Measurements from ENCODE around the gene RACK1. TPM values are rescaled to one million over a fixed set of nuclear protein-coding genes. Genes with fewer than 3 reads are reported as not detected.

RACK1 gene
- polyA plus RNA-seq, 1 of the 3 experiments (the other 2 are of a cell fraction), result 4,715 TPM

- Histone ChIP-seq H3F3A (replicated peaks; ENCODE audit: insufficient read depth) (peaks cover 16% of the 10 kb centered on the region), H3K9me2 (no peaks in the 10 kb centered on the region), H2AFZ (ENCODE audit: low read depth) (peak overlapping the region; percentile 80), H3K79me2 (ENCODE audit: insufficient read depth) (peaks cover 6% of the 10 kb centered on the region; the same call in 1 of the 2 replicates), H3K4me3 (ENCODE audit: low read depth in 2 of 2, low read length in 1 of 2) (peak overlapping the region; percentile 91 to 98), H3K27ac (ENCODE audit: low read depth in 2 of 2, low read length in 1 of 2) (peak overlapping the region; percentile 66 to 89; a peak in 3 of 4 replicates), H3K4me1 (ENCODE audit: control insufficient read depth in 1 of 2, insufficient read depth in 2 of 2, low read depth in 1 of 2, low read length in 1 of 2) (peaks cover 0 to 18% of the 10 kb centered on the region in 2 experiments; a peak in 1 of 4 replicates), H3K27me3 (ENCODE audit: insufficient read depth) (no peaks in the 10 kb centered on the region), H4K20me1 (ENCODE audit: insufficient read depth) (no peaks in the 10 kb centered on the region), H3K36me3 (replicated peaks in 1 of 2; ENCODE audit: control insufficient read depth in 1 of 2, insufficient read depth in 2 of 2, low read length in 1 of 2) (no peaks in the 10 kb centered on the region), H3K9ac (peak overlapping the region; percentile 89), H3K4me2 (peak overlapping the region; percentile 94), H3K9me3 (no peaks in the 10 kb centered on the region)
- ChIA-PET CTCF (interaction anchor here (0.7 to 7.4 kb wide), 6 partner anchors 8 to 91 kb away, joined by 3 to 72 read pairs (median 4); partner anchors contain the start of gene TRIM7), POLR2A (interaction anchor here (0.6 to 1.1 kb wide), 5 partner anchors 12 to 61 kb away, joined by 3 to 5 read pairs (median 3); partner anchors contain the start of genes RACK1 and TRIM7)
- DNase-seq, result no peak
- TF ChIP-seq ELF1 (IDR thresholded peaks at IDR 0.05) (no peak), FOSL2 (IDR thresholded peaks at IDR 0.05; ENCODE audit: borderline replicate concordance, low read depth) (no peak), FOXJ3 (CRISPR knock-in tag; IDR thresholded peaks at IDR 0.05) (no peak), POLR2AphosphoS5 (IDR thresholded peaks at IDR 0.05; ENCODE audit: low read depth, low read length) (no peak), ZBTB33 (IDR thresholded peaks at IDR 0.05; ENCODE audit: borderline replicate concordance, low read depth) (no peak), USF1 (IDR thresholded peaks at IDR 0.05; ENCODE audit: borderline replicate concordance, low read depth) (no peak), NRF1 (IDR thresholded peaks at IDR 0.05; ENCODE audit: low read depth, low read length) (no peak), TAF1 (IDR thresholded peaks at IDR 0.05; ENCODE audit: borderline replicate concordance, low read depth, low read length) (no peak), REST (IDR thresholded peaks at IDR 0.05; ENCODE audit: low read depth, low read length) (no peak), GATA2 (CRISPR knock-in tag; IDR thresholded peaks at IDR 0.05) (no peak), EP300 (IDR thresholded peaks at IDR 0.05; ENCODE audit: borderline replicate concordance in 1 of 2, low read depth in 1 of 2, low read length in 1 of 2) (no peak), RFX5 (IDR thresholded peaks at IDR 0.05; ENCODE audit: low read length) (no peak), FOXM1 (IDR thresholded peaks at IDR 0.05; ENCODE audit: low read depth) (no peak), RAD21 (IDR thresholded peaks at IDR 0.05; ENCODE audit: low read length) (no peak), CHD2 (IDR thresholded peaks at IDR 0.05; ENCODE audit: low read length, partially characterized antibody) (no peak), USF2 (IDR thresholded peaks at IDR 0.05; ENCODE audit: borderline replicate concordance, low read depth, low read length) (no peak), IRF3 (IDR thresholded peaks at IDR 0.05; ENCODE audit: low read depth, low read length) (no peak), MXI1 (IDR thresholded peaks at IDR 0.05; ENCODE audit: low read depth, low read length) (no peak)
- WGBS (ENCODE audit: low lambda C conversion rate), result 54% methylated on average over 11 of the region's 12 CpGs
These were observed 51.2 kb downstream of the RACK1 start for GRCh38 chr5:181192337-181193046.
